A549 (cell line): ENCODE measurements around the gene FER. TPM values are rescaled to one million over a fixed set of nuclear protein-coding genes. Genes with fewer than 3 reads are reported as not detected.

ENCODE experiments used
- ATAC-seq, 2 experiments: fragments of 200-7000 bp in 1 of 2; fragments of >200 bp in 1 of 2; cut with Nextera tagmentation in 1 of 2; cut with Tn5 transposase in 1 of 2; 3 replicates each; pipeline versions ENCODE4 v1.8.0 to v1.9.1; 2018 to 2020; ENCODE audit warnings: mild to moderate bottlenecking in 1 of 2, moderate library complexity in 1 of 2
- CTCF ChIA-PET: fragments of 300-600 bp; sonication (Branson Sonifier 250); formaldehyde crosslinking; extraction: SDS; loops from one replicate; lab custom pipeline; 2021; ENCODE audit warnings: antibody characterized with exemption, inconsistent platforms; lab: Yijun Ruan, JAX
- POLR2A ChIA-PET: fragments of 350-600 bp; formaldehyde crosslinking; extraction: SDS; loops from one replicate; lab custom pipeline; 2021; ENCODE audit warnings: antibody characterized with exemption, inconsistent platforms; lab: Yijun Ruan, JAX
- DNase-seq, 2 experiments: peaks; one replicate each; pipeline versions ENCODE4 v3.0.0 to v3.0.0-alpha.2; 2011 to 2016; ENCODE audit warnings: low read depth in 1 of 2, low spot score in 1 of 2
- FAIRE-seq: peaks from 2 replicates; lab custom pipeline; 2011; peaks lifted over from hg19 to GRCh38; lab: Jason Lieb, UNC
- H3K27ac ChIP-seq, 2 experiments: fragments of >200 bp; sonication (Bioruptor Twin); formaldehyde crosslinking; 3 replicates each; pipeline ENCODE4 v1.5.1; 2016 to 2017
- H3K4me1 ChIP-seq: fragments of >200 bp; sonication (Bioruptor Twin); formaldehyde crosslinking; 3 replicates; pipeline ENCODE4 v1.6.1; 2016
- H3K4me2 ChIP-seq: fragments of >200 bp; sonication (Bioruptor Twin); formaldehyde crosslinking; 3 replicates; pipeline ENCODE4 v1.6.1; 2016
- H3K4me3 ChIP-seq: fragments of >200 bp; sonication (Bioruptor Twin); formaldehyde crosslinking; 3 replicates; pipeline ENCODE4 v1.5.1; 2016
- H3K9me3 ChIP-seq: fragments of >200 bp; sonication (Bioruptor Twin); formaldehyde crosslinking; 3 replicates; pipeline ENCODE4 v1.6.1; 2016
- CBX2 ChIP-seq: fragments of 200-600 bp; sonication (generic); IDR thresholded peaks from 2 replicates; pipeline ENCODE4 v1.6.1; 2016; ENCODE audit warnings: low read depth, mild to moderate bottlenecking, borderline replicate concordance
- CBX8 ChIP-seq: fragments of 200-600 bp; sonication (generic); IDR thresholded peaks from 2 replicates; pipeline ENCODE4 v1.6.1; 2016
- CEBPB ChIP-seq, 2 experiments: fragments of >200 bp in 1 of 2; sonication (Bioruptor Twin) in 1 of 2; formaldehyde crosslinking in 1 of 2; IDR thresholded peaks; 2 replicates each; pipeline ENCODE4 v1.6.1; 2012 to 2016
- E2F6 ChIP-seq: IDR thresholded peaks from 2 replicates; pipeline ENCODE4 v1.6.1; 2012; ENCODE audit warnings: low read depth, borderline replicate concordance
- ESRRA ChIP-seq: fragments of 150-350 bp; IDR thresholded peaks from 2 replicates; pipeline ENCODE4 v1.6.1; 2014; ENCODE audit warnings: mild to moderate bottlenecking, low read length, borderline replicate concordance
- FOSL2 ChIP-seq, 2 experiments: fragments of 450-650 bp in 1 of 2; fragments of >200 bp in 1 of 2; sonication (Bioruptor Twin) in 1 of 2; formaldehyde crosslinking; IDR thresholded peaks; 2 replicates each; pipeline versions ENCODE4 v1.5.0 to v1.6.1; 2016 to 2020; ENCODE audit warnings: mild to moderate bottlenecking in 1 of 2, moderate library complexity in 1 of 2
- HOXB13 ChIP-seq: fragments of 250-450 bp; sonication (Bioruptor Pico); IDR thresholded peaks from 2 replicates; pipeline ENCODE4 v1.5.0; 2020; ENCODE audit warnings: low read depth, mild to moderate bottlenecking, moderate library complexity
- HOXB5 ChIP-seq: fragments of 250-450 bp; sonication (Bioruptor Pico); IDR thresholded peaks from 2 replicates; pipeline ENCODE4 v1.5.0; 2020; ENCODE audit warnings: mild to moderate bottlenecking, moderate library complexity
- JUN ChIP-seq, 2 experiments: fragments of >200 bp; sonication (Bioruptor Twin); formaldehyde crosslinking; IDR thresholded peaks; 2 replicates in 1 of 2; 3 replicates in 1 of 2; pipeline ENCODE4 v1.6.1; 2016 to 2017
- KDM5A ChIP-seq: fragments of 200-600 bp; sonication (generic); IDR thresholded peaks from 2 replicates; pipeline ENCODE4 v1.6.1; 2016; ENCODE audit warnings: antibody characterized with exemption, mild to moderate bottlenecking
- MAZ ChIP-seq: fragments of 150-350 bp; IDR thresholded peaks from 2 replicates; pipeline ENCODE4 v1.6.1; 2014; ENCODE audit warnings: antibody characterized with exemption, low read depth, low read length, borderline replicate concordance
- POLR2AphosphoS2 ChIP-seq: conservative IDR thresholded peaks from 2 replicates; pipeline ENCODE4 v1.6.1; 2012; ENCODE audit warnings: low read length, improper control_type of control experiment, inconsistent platforms
- RAD21 ChIP-seq, 2 experiments: fragments of >200 bp in 1 of 2; sonication (Bioruptor Twin) in 1 of 2; formaldehyde crosslinking in 1 of 2; IDR thresholded peaks in 1 of 2; conservative IDR thresholded peaks in 1 of 2; 2 replicates in 1 of 2; 3 replicates in 1 of 2; pipeline ENCODE4 v1.6.1; 2012 to 2018; ENCODE audit warnings: inconsistent platforms in 1 of 2
- RARB ChIP-seq: fragments of 250-450 bp; sonication (Bioruptor Pico); IDR thresholded peaks from 2 replicates; pipeline ENCODE4 v1.8.0; 2021; ENCODE audit warnings: mild to moderate bottlenecking, moderate library complexity
- SMC3 ChIP-seq: fragments of >200 bp; sonication (Bioruptor Twin); formaldehyde crosslinking; IDR thresholded peaks from 3 replicates; pipeline ENCODE4 v1.6.1; 2018; ENCODE audit warnings: inconsistent platforms
- SREBF2 ChIP-seq: fragments of 450-650 bp; IDR thresholded peaks from 2 replicates; pipeline ENCODE4 v1.6.1; 2014; ENCODE audit warnings: mild to moderate bottlenecking, moderate library complexity
- TFCP2L1 ChIP-seq: fragments of 250-450 bp; sonication (Bioruptor Pico); IDR thresholded peaks from 2 replicates; pipeline ENCODE4 v1.5.0; 2021; ENCODE audit warnings: mild to moderate bottlenecking
- TP53 ChIP-seq: fragments of 250-450 bp; sonication (Bioruptor Pico); IDR thresholded peaks from 2 replicates; pipeline ENCODE4 v1.5.0; 2021; ENCODE audit warnings: mild to moderate bottlenecking, moderate library complexity
- ZFP36 ChIP-seq: fragments of 450-650 bp; IDR thresholded peaks from 2 replicates; pipeline ENCODE4 v1.6.1; 2014; ENCODE audit warnings: borderline replicate concordance; ENCODE audit not compliant: partially characterized antibody
- ZSCAN20 ChIP-seq: fragments of 250-450 bp; sonication (Bioruptor Pico); IDR thresholded peaks from 2 replicates; pipeline ENCODE4 v1.8.0; 2022; ENCODE audit warnings: mild to moderate bottlenecking, moderate library complexity
- WGBS: methylation state at CpG from one replicate; pipeline ENCODE4 v1.1.6; 2017; ENCODE audit errors: missing lambda C conversion rate; 5-methylcytosine and 5-hydroxymethylcytosine counted together
- polyA plus RNA-seq, 4 experiments: library from polyadenylated mRNA; depleted of rRNA in 3 of 4; stranded (reverse); fragments of >200 nt; fragmentation: RNase III in 1 of 4; extraction: RNeasy Plus Mini Kit Qiagen cat#74134 plus additional on column Dnase treatment in 1 of 4; gene quantifications; 2 replicates in 3 of 4; 3 replicates in 1 of 4; pipeline ENCODE4 v1.2.3, GENCODE V29; 2011 to 2017
- TF ChIP-seq, protein P1 (sequence below): fragments of >200 bp; sonication (Bioruptor Twin); formaldehyde crosslinking; IDR thresholded peaks from 3 replicates; pipeline ENCODE4 v1.5.1; 2016
- TF ChIP-seq, protein P2 (sequence below): fragments of 250-450 bp; sonication (Bioruptor Pico); IDR thresholded peaks from 2 replicates; pipeline ENCODE4 v1.5.0; 2020; ENCODE audit warnings: low read depth, mild to moderate bottlenecking, moderate library complexity
- TF ChIP-seq, protein P3 (sequence below): fragments of >200 bp; sonication (Bioruptor Twin); formaldehyde crosslinking; IDR thresholded peaks from 3 replicates; pipeline ENCODE4 v1.6.1; 2016

Gene FER
- polyA plus RNA-seq, 2 of the 4 experiments (the other 2 are of a cell fraction) = 3.6 to 12.3 TPM

- no peaks in the 10 kb centered on the region for H3K9me3 ChIP-seq
- H3K4me1 ChIP-seq = peaks cover 25% of the 10 kb centered on the region
- FAIRE-seq (no peak), ATAC-seq (peak; percentile 70 to 76), DNase-seq (peak; percentile 38 to 45)
- 0 out of 3 replicates have a peak, but pooled peaks have one; percentile 11 for TF ChIP-seq SMC3
- TF ChIP-seq, protein P1, sequence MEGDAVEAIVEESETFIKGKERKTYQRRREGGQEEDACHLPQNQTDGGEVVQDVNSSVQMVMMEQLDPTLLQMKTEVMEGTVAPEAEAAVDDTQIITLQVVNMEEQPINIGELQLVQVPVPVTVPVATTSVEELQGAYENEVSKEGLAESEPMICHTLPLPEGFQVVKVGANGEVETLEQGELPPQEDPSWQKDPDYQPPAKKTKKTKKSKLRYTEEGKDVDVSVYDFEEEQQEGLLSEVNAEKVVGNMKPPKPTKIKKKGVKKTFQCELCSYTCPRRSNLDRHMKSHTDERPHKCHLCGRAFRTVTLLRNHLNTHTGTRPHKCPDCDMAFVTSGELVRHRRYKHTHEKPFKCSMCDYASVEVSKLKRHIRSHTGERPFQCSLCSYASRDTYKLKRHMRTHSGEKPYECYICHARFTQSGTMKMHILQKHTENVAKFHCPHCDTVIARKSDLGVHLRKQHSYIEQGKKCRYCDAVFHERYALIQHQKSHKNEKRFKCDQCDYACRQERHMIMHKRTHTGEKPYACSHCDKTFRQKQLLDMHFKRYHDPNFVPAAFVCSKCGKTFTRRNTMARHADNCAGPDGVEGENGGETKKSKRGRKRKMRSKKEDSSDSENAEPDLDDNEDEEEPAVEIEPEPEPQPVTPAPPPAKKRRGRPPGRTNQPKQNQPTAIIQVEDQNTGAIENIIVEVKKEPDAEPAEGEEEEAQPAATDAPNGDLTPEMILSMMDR = no peak; the same call in 2 of the 3 replicates
- no peak for TF ChIP-seq RARB (CRISPR knock-in tag)
- 0 out of 2 replicates have a peak, but pooled peaks have one; percentile 8 for TF ChIP-seq E2F6
- no peak for TF ChIP-seq HOXB13 (CRISPR knock-in tag)
- no peak for TF ChIP-seq FOSL2 (IDR thresholded peaks at IDR 0.05)
- TF ChIP-seq FOSL2 (CRISPR knock-in tag; IDR thresholded peaks at IDR 0.05) = no peak
- no peak for TF ChIP-seq HOXB5 (CRISPR knock-in tag)
- peak in 1 of 2 experiments; percentile 14; a peak in 1 of 5 replicates for TF ChIP-seq RAD21 (conservative IDR thresholded peaks at IDR 0.05 in 1 of 2, IDR thresholded peaks at IDR 0.05 in 1 of 2)
- TF ChIP-seq TFCP2L1 (CRISPR knock-in tag) = no peak
- peak overlapping the region; percentile 94 for H3K4me2 ChIP-seq
- CTCF ChIA-PET = interaction anchor here (0.7 to 1.8 kb wide), 4 partner anchors 9 to 79 kb away, joined by 3 to 4 read pairs (median 3); no protein-coding TSS in a partner anchor
- peak overlapping the region; percentile 77 for H3K4me3 ChIP-seq
- POLR2A ChIA-PET = interaction anchor here (0.6 to 3.1 kb wide), 4 partner anchors 18 to 661 kb away, joined by 4 to 47 read pairs (median 7); partner anchors contain the start of gene PJA2
- H3K27ac ChIP-seq = peak overlapping the region; percentile 83 to 94
- 7% methylated on average over 19 of the region's 40 CpGs for WGBS
Measured at GRCh38 chr5:108749128-108749861, 1.6 kb downstream of the FER start.

GRCh38 chr5:108753331-108753730 is 5.6 kb downstream of the FER start:
- DNase-seq = no peak
- no peak for FAIRE-seq
- ChIA-PET POLR2A (interaction anchor here (0.8 kb wide), 1 partner anchor 26 kb away, joined by 3 read pairs; no protein-coding TSS in a partner anchor), CTCF (interaction anchor here (0.8 kb wide), 1 partner anchor 9 kb away, joined by 3 read pairs; no protein-coding TSS in a partner anchor)
- TF ChIP-seq HOXB5 (CRISPR knock-in tag) = no peak
- TF ChIP-seq, protein P2, sequence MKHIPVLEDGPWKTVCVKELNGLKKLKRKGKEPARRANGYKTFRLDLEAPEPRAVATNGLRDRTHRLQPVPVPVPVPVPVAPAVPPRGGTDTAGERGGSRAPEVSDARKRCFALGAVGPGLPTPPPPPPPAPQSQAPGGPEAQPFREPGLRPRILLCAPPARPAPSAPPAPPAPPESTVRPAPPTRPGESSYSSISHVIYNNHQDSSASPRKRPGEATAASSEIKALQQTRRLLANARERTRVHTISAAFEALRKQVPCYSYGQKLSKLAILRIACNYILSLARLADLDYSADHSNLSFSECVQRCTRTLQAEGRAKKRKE (CRISPR knock-in tag) = no peak
- TF ChIP-seq RARB (CRISPR knock-in tag) = no peak
- TF ChIP-seq CBX8 = no peak
- TF ChIP-seq POLR2AphosphoS2 = no peak
- TF ChIP-seq, protein P3, sequence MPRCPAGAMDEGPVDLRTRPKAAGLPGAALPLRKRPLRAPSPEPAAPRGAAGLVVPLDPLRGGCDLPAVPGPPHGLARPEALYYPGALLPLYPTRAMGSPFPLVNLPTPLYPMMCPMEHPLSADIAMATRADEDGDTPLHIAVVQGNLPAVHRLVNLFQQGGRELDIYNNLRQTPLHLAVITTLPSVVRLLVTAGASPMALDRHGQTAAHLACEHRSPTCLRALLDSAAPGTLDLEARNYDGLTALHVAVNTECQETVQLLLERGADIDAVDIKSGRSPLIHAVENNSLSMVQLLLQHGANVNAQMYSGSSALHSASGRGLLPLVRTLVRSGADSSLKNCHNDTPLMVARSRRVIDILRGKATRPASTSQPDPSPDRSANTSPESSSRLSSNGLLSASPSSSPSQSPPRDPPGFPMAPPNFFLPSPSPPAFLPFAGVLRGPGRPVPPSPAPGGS = no peak
- TF ChIP-seq CBX2 = no peak
- TF ChIP-seq KDM5A = no peak
- TF ChIP-seq JUN (IDR thresholded peaks at IDR 0.05) = no peak
- TF ChIP-seq ESRRA = no peak
- TF ChIP-seq MAZ = no peak
- TF ChIP-seq SREBF2 = no peak
- TF ChIP-seq FOSL2 (IDR thresholded peaks at IDR 0.05) = no peak
- TF ChIP-seq FOSL2 (CRISPR knock-in tag; IDR thresholded peaks at IDR 0.05) = no peak
- TF ChIP-seq ZFP36 = no peak
- TF ChIP-seq CEBPB (IDR thresholded peaks at IDR 0.05) = no peak
- no peak for TF ChIP-seq ZSCAN20 (CRISPR knock-in tag)
- no peak for TF ChIP-seq TP53 (CRISPR knock-in tag)
- Histone ChIP-seq H3K27ac (no peak overlapping the region), H3K4me1 (peaks cover 21% of the 10 kb centered on the region; the same call in 2 of the 3 replicates), H3K4me3 (no peak overlapping the region), H3K4me2 (no peak overlapping the region), H3K9me3 (no peaks in the 10 kb centered on the region)
- no peak for ATAC-seq
- 91% methylated on average over 3 of the region's 3 CpGs for WGBS
